H1 (cell line): Measurements from ENCODE around the gene OPCML.

Experiments
- CTCF ChIP-seq, 3 experiments: IDR thresholded peaks; 1 replicate in 2 of 3; 2 replicates in 1 of 3; pipeline versions ENCODE4 v1.5.1 to v1.6.1; 2011; ENCODE audit warnings: low read length in 3 of 3, mild to moderate bottlenecking in 3 of 3, inconsistent platforms in 2 of 3, low read depth in 1 of 3, moderate library complexity in 1 of 3; ENCODE audit not compliant: insufficient read depth in 1 of 3; ENCODE audit errors: control extremely low read depth in 1 of 3
- FOSL1 ChIP-seq: IDR thresholded peaks from 2 replicates; pipeline ENCODE4 v1.6.1; 2011; ENCODE audit warnings: mild to moderate bottlenecking, low read depth, low read length, moderate library complexity; ENCODE audit not compliant: insufficient read depth
- GTF2F1 ChIP-seq: IDR thresholded peaks from 2 replicates; pipeline ENCODE4 v1.6.1; 2012; ENCODE audit warnings: low read depth, low read length, improper control_type of control experiment, borderline replicate concordance
- POU5F1 ChIP-seq: IDR thresholded peaks from 2 replicates; pipeline ENCODE4 v1.6.1; 2011; ENCODE audit warnings: low read depth, mild to moderate bottlenecking, low read length, moderate library complexity
- SAP30 ChIP-seq: fragments of 300-600 bp; sonication (generic); IDR thresholded peaks from 2 replicates; pipeline ENCODE4 v1.7.1; 2012; ENCODE audit warnings: low read length, moderate library complexity, mild to moderate bottlenecking, inconsistent platforms; ENCODE audit not compliant: insufficient read depth, insufficient replicate concordance
- SUZ12 ChIP-seq: fragments of 200-600 bp; sonication (generic); IDR thresholded peaks from 2 replicates; pipeline ENCODE4 v1.6.1; 2012; ENCODE audit warnings: mild to moderate bottlenecking, inconsistent platforms, low read length, moderate library complexity, mixed read lengths
- ZNF274 ChIP-seq: IDR thresholded peaks from 2 replicates; pipeline ENCODE4 v1.7.0; 2012; ENCODE audit warnings: low read length, borderline replicate concordance; ENCODE audit errors: extremely low read depth
- TF ChIP-seq, protein P1 (sequence below): IDR thresholded peaks from 2 replicates; pipeline ENCODE4 v1.6.1; 2012; ENCODE audit warnings: inconsistent platforms

DNA sequence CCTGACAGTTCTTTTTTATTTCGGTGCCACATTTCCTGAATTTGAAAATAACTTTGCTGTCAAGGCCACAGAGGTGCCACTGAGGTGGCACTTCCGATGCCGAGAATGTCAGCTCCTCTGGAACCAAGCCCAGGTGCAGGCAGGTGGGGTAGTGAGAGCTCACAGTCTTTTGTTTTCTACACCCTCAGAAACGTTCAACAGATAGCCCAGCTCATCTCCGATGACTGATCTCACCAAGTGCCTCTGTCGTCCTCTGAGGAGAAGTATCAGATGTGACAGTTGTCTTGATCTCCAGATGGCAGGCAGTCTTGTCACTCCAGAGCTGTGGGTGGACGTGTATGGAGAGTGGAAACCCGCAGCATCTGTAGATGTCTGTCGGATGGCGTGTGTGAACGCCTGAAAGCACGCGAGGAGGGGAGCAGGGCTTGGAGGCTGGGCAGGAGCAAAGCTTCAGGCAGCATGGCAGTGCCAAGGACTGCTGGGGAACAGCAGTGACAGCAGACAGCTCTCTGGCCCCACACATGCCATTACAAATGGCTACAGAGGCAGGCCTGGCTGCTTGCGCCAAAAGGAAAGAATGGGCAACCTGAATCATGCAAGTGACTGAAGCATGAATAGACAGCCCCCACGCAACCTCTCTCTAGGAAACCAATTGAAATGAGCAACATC lies 877.0 kb downstream of the OPCML start:
- TF ChIP-seq SUZ12 (no peak), POU5F1 (no peak), FOSL1 (no peak), GTF2F1 (no peak), ZNF274 (no peak), SAP30 (no peak), CTCF (IDR thresholded peaks at IDR 0.05; ENCODE audit: control extremely low read depth in 1 of 3, insufficient read depth in 1 of 3, low read depth in 1 of 3, low read length in 3 of 3) (no peak)
- TF ChIP-seq, protein P1, sequence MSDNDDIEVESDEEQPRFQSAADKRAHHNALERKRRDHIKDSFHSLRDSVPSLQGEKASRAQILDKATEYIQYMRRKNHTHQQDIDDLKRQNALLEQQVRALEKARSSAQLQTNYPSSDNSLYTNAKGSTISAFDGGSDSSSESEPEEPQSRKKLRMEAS, result no peak
